Activated CD4-positive, alpha-beta T cell treated with anti-CD3 and anti-CD28 coated beads, Interleukin-10, Interleukin-2, amounts not matched to agents 100 ng/mL and 50 ng/mL, durations not matched to agents 16 hours and 8 hours (primary cell): ENCODE results near the gene VEZF1.
"Not testable (repeated sequence)": the region's sequence is repeated elsewhere in the genome, so short reads cannot be mapped to it uniquely, and the experiment has no call there.

Experiments
- DNase-seq: peaks from one replicate; pipeline ENCODE4 v3.0.0-alpha.2; 2020

The VEZF1 gene

DNA sequence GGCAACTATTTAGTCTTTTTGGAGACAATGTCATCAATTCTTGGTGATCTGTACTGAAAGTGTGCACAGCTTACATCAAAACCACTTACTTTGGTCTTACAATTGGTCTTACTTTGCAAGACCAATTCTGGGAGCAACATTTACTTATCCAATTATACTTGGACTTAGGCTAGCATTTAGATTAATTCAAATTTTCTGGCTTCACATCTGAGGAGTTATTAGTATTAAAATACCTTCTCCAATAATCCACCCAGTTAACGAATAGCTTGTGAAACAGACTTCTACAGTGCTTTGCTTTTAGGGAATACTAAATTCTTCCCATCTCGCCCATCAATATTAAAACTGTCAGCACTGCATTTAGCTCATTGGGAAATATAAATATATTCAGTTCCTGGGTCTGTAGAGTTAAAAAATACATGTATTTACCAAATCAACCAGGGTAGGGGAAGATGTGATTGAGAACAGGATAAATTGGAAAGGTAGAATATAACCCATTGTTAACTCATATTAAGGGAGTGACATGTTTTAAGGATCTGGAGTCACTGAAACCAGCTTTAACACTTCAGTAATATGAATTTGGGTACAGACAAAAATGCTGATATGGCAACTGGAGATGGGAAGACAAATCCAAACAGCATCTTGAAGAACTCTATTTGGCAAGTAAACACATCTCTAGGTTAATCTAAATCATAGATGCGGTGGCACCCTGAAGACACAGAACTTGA is 9.2 kb upstream of the VEZF1 start:
- DNase-seq: no peak

DNA sequence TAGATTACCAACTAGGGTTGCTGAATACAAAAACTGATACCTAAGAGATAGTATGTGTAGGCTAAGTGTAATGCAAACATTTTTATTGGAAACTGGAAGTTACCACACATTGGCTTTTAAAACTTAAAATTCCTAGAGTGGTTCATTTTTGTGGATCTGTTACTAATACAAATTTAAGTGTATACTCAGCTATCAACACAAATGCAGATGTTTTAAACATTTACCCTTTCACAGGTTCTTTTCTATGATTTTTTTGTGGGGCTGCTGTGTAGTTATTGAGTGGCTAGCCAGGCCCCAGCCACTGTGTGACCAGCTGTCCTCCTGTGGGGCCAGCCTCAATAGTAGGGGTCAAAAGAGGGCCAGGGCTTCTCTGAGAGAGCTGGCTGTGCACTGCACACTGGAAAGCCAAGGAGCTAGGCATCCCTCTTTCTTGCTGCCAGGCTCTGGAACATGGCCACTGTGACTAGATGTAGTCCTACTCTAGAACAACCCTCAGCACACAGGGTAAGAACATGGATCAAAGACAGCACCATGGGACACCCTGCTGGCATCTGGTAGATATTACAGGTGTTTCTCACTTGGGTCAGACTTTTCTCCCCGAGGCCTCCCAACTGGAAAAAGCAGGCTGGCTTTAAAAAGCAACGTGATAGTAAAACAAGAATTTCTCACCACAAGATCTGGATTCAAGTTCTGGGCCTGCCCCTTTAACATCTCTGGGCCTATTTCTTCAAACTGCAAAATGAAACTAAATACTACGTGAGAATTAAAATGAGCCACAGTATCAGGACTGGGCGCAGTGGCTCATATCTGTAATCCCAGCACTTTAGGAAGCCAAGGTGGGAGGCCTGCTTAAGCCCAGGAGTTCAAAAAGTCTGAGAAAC is 7.3 kb upstream of the VEZF1 start:
- DNase-seq: peak; percentile 71

DNA sequence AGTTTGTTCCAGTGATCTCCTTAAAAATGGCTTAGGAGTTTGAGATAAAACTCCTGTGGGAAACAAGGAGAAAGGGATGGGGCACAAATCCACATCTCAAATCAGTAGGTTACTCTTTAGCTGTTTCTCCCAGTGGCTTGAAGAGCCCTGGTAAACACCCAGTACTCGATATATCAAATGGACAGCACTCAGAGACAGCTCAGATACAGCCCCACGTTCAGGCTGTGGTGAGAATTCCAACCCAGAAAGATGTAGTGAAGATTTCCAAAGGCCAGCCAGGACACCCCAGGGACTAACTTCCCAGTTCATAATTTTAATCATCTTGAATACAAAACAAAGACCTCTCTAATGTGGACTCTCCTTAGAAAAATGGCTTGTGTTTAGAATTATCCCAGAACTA is 6.4 kb upstream of the VEZF1 start:
- DNase-seq: no peak

DNA sequence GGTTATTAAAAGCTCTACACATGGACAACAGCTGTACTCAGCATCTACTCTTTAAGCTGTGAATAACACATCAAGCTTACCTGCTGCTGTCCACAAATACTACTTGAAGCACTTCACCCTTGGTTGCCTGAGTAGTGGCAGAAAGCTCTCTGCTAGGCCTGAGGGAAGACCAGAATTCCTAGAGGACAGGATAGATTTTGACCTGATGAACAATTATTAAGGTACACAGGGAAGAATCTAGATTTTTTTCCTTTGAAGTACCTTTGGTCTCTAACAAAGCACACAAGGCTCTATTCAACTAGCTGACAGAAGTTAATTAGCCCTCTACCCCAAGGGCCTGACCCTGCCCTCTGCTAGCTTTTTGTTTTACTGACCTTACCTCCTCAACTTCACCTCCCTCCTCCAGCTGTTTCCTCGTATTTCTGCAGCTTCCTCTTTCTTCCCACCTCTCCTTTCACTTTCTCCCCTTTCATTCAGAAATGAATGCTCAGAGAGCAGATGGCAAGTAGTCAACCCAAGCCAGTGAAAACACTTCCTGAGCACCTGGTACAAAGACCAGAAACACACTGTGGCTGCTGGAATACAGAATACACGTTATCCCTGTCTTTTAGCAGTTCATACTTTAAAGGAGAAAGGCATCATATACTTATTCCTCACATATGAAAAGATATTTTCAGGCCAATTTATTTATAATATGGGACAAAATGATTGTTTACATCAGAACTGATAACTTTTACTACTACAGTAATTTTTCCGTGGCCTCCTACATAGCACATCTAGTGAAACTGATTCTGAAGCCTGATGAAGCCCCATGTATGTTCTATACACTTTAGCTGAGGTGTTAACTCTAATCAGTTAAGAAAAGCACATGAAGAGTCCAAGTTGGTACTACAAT is 5.7 kb upstream of the VEZF1 start:
- no peak for DNase-seq

DNA sequence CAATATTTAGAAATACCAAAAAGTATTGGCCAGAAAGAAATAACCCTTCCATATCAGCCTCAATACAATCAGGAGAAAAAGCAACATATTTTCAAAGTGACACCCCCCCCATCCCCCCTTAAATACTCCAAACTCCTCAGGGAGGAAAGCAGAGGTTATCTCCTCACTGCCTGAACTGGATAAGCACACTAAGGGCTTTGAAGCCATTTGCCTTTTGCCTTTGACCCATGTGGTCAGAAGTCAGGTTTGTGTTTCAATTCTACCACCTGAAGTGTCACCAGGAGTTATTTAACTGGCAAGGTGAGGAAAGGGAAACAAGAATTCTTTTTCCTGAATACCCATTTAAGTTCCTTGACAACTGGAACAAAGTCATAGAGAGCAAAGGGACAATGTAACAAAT is 3.5 kb upstream of the VEZF1 start:
- no peak for DNase-seq

DNA sequence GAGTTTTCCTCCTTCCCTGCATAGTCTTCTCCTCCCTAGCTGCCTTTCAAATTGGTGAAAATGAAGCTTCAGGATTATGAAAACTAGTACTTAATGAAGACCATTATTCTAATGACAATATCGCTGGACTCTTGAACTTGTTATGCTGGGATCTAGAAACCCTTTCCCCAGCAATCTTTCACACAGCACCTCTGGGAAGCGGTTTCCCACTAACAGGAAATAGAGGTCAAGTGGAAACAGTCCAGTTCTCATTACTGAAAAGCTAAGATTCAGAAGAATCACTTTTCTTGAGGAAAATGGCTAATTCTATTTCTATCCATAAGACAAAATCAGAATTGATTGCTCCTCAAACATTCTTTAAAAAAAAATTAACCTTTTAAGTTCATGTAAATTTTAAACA is 2.0 kb upstream of the VEZF1 start:
- no peak for DNase-seq

DNA sequence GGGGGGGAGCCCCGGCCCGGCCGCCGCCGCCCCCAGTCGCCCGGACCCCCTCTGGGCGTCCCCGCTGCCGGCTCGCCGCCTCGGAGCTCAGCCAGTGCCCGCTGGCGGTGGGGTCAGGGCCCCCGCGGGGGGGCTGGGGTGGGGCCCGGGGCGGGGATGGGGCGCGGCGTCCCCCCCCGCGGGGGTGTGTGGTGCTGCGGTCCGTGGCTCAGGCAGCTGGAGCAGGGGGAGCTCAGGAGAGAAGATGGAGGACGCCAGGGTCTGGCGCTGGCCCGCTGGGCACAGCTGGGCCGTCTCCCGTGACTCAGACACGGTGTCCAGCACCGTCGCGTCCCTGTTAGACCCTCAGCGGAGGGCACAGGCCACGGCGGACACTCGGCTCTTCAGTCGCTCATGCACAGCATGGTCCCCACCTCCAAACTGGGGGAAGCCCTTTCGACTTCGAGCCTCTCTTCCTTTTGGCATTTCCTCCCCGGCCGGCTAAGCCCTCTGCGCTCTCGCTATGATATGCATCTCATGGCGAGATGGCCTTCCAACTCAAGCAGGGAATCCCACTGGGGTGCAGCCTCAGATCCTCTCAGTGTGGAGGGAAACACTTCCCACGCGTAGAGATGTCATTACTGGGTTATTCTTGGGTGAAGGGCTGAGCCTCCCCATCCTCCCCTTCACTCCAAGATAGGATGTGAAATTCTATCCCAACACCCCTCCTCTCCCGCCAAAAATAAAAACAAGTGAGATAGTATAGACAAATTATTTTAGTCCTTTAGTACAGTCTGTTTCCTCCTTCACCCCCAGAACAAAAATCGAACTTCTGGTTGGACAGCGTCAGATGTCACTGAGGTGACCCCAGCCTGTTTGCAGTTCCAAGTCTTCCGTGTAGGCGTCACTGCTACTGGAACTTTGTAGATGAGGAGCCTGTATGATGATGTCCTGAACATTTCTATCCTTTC is 522 bp upstream of the VEZF1 start:
- DNase-seq: peak; percentile 70

DNA sequence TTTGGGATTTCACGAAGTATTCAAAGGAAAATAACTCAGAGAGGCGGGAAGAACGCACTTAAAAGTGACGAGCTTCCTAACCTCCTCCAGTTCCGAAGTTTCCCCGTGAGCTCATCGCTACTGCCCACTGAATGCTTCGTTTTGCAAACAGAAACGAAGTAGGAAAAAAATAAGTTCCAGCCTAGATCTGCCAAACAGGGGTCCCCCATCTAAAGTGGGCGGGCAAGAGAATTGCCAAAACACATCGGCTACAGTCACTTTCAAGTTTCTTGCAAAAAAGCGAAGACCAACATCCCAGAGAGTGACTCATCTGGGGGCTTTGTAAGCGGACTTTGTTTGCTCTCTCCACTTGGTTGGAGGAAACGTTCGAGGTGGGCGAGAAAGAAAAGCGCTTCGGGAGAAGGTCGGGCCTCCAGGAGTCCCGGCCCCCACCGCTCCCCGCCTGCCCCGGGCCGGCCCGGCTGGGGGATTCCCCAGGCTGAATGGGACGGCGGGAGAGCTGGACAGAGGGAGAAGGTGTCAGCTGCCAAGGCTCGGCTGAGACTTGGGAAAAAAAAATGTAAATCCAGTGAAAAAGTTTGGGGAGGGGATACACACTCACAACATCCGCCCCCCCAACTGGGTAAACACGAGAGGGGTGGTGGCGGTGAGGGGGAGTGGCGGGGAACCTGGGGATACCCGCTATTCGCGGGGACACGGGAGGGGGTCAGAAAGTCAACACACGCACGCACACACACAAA is 1.0 kb downstream of the VEZF1 start:
- DNase-seq: peak; percentile 41

DNA sequence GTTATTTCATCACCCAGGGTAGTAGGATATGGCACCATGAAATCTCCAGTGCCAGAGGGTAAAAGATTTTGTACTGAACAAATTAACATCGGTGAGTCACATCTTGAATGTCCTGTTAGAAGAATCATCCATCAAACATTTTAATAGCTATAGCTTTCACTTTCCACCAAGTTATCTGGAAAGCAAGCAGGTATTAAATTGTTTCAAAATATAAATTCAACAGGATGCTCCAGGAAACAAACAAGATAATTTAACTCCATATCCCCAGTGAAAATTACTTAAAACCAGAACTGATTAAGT is 2.4 kb downstream of the VEZF1 start:
- DNase-seq: no peak

DNA sequence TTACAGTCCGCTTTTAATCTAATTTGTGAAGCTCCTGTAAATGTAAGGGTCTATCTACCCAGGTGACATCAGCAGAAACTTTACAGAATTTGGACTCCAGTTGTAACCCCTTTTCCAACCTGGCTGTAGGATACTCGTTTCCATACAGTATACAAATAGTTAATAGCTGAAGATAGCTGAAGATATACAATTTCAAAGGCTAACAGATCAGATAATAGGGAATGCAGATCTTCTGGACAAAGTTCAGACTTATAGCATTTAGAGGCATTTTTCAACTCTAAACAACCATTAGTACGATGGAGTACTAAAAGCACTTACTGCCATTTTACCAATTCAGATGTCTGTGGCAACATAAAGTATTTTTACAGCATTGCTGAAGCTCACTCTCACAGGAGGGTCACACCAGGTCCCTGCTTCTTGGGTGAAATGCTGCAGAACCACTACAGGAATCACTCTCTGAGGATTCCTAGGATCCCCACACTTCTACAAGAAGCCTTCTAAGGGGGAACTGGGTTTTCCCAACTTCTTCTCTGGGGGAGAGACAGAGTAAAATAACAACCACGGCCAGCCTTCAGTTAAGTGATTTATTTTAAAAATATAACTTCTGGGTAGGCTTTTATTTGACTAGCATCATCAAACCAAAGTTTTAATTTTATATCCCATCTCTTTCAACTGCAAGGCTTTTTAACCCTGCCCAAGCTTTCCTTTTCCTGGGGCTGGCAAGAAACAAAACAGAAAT is 2.9 kb downstream of the VEZF1 start:
- DNase-seq: no peak

DNA sequence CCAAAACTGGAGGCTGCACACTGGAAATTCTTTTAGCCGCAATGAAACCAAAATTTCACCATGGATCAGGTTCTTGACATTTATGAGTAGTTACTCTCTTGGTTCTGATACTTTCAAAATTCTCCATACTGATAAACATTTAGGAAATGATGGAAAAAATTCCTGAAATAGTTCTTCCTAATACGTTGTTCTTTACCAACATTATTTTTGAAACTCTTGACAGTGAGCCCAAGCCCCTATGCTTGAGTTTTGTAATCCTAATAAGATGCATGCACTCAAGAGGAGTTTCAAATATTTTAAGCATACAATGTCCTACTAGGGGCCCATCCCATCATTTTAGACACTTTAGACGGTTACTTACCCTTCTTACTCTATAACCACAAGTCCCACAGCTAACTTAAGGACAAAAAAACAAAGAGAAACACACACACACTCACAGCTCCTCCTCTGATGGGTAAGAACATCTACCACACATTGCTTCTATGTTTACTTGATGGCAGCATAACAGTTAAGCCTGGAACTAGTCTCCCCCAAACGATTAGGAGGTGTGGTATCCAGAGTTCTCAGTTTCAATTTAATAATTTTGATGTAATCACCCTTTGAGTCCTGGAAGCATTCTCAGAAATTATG is 3.7 kb downstream of the VEZF1 start:
- DNase-seq: no peak

DNA sequence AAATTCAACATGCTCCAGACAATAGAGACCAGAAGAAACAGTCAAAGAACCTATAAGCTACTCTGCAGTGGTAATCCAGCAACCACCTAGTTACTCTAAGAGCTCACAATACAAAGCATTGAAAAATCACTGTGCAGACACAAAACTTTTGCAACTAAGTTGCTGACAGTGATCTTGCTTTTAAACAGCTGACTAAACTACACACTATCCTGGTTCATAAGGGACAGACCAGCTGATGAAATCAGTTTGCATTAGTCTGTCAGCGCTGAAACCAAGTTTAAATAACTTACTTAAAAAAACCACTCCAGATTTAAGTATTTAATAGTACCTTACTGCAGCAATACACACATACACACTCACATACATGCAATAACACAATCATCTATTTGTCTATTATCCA is 4.6 kb downstream of the VEZF1 start:
- DNase-seq: no peak

DNA sequence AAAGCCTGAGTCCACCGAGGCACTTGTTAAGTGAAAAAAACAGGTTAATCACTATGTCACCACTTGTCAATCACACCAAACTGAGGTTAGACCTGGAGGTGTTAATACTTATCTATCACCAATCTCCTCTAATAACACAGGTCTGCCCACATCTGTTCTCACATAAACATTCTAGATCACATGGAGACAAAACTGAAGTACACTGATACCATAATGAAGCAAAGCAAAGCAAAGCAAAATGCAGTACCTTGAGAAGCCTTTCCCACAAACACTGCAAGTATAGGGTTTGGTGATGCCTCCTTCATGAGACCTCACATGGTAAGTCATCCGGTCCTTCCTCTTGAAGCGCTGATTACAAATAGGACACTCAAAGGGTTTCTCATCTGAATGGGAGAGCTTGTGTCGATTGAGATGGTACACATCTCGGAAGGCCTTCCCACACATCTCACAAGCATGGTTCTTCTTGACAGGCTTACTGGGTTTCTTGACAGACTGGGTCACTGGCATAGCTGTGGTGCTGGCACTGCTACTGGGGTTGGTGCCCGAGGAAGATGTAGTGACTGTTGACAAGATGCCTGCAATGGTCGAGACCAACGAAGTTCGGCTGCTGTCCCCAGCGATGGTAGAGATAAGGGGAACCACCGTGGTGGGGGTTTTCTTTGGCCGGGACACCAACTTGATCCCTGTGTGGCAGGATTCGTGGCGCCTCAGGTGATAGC is 5.4 kb downstream of the VEZF1 start:
- DNase-seq: no peak

DNA sequence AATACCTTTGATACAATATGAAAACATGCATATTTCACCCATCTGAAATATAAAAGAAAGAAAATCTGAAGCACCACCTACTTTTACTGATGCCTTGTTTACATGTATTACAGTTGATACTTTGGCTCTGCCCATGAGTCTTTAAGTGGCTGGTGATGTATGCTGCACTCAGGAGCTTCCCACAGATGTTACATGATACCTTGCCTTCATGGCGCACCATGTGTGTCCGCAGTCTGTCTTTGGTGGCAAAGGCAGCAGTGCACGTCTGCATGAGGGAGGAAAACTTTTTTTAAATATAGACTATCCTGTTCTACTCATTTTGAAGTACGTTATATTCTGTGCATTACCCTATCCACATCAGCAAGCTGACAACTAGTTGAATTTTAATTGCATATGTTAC is 7.5 kb downstream of the VEZF1 start:
- DNase-seq: no peak

DNA sequence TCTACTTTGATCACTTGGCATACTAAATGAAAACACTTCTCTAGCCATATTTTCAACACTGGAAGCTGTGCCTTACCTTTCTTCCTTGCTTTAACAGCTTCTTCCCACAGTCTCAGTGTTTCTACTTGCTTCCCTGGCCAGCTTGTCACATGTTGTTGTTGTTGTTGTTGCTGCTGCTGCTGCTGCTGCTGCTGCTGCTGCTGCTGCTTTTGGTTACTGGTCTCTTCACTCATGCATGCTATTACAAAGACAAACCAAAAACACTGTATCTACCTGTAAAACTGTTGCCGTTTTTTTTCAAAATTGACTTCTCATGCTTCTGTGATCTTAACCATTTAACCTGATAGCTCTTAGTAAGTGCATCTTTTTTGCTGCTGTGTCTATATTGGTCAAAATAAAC is 9.0 kb downstream of the VEZF1 start:
- no peak for DNase-seq

DNA sequence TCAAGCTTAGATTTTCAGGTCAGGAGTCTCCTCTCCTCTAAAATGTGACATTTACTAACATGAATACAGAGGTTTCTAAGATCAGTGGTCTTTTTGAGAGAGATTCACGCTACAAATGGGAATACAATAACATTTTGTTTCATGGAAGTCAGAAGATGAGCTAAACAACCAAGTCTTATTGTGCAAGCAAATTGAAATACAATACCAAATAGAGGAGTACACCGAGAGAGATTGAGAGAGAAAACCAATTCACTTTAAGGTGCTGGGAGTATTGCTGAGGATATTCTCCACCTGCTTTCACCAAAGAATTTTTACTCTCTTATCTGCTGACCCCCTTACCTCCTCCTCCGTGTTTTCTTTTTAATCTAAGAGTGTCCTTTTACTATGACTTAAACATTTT is 11.5 kb downstream of the VEZF1 start:
- DNase-seq: no peak

DNA sequence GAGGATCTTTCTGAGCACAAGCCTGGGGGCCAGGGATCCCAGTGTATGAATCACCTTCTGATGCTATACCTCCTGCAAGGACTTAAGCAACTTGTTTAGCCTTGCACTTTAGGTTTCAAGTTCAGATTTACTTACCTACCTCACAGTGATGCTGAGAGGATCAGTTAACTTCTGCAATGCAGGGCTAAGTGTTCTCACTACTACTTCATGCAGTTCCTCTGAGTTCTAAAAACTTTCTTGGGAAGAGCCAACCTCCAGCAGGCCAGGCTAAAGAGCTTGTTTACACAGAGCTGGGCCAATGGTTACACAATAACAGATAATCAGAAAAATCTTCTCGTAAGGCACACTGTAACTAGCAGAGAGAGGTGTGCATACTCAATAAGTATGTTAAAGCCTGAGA is 13.0 kb downstream of the VEZF1 start:
- DNase-seq: no peak

DNA sequence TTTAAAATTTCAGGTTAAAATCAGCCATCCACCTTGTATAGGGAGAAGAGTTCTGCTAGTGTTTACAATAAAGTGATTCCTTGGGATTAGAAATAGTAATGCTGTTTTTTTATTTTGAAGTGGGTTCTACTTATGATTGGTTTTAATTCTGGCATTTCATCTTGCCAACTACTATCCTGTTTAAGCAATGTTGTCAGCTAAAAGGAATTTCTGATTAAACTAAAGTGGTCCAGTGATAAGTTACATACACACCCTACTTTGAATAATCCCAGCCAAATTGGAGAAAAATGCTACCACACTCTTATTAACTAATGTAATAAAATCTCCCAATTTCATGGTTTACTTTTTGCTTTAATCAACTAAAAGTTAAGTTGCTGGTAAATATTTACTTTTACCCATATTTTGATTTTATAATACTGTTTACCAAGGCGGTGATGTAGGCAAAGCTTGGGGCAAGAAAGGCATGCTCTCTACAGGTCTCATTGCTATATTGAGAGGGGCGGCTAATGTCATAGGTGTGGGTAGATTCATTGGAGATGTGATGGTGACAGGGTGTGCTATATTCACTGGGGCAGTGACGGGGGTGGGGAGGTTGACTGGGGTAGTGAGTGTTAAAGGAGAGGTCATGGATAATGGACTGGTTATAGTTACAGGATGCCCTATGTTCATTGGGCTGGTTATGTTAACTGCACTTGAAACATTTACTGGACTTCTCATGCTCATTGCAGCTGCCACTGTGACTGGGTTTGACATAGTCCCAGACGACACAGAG is 13.8 kb downstream of the VEZF1 start:
- DNase-seq: not testable (repeated sequence)

DNA sequence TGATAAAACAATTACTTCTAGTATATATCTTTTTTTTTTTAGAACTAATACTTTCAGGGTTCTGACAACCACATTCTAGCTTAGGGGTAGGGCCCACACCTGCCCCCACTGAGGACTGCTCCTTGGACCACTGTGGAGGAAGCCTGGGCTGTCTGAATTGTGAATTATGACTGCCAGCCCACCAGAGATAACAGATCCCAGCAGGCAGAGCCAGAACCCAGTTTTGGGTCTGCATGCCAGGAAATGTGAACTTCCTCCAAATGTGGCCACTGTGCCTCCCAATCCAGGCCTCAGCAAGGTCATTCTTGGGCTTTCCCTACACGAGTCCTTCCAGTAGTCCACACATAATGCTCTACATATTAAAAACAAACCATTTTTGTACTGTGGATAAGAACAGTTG is 15.9 kb downstream of the VEZF1 start:
- DNase-seq: no peak
